Gastroesophageal sphincter (tissue), 4 donors: ENCODE data around the gene ERV3-1. TPM values are rescaled to one million over a fixed set of nuclear protein-coding genes. Genes with fewer than 3 reads are reported as not detected.
"Not testable (repeated sequence)": the region's sequence is repeated elsewhere in the genome, so short reads cannot be mapped to it uniquely, and the experiment has no call there.

ENCODE experiments used
- ATAC-seq: fragments of 150-250 bp; one replicate; pipeline ENCODE4 v1.9.1; 2016; ENCODE audit warnings: mild to moderate bottlenecking, moderate library complexity
- H3K27ac ChIP-seq, 4 donors: fragments of 200-600 bp; sonication (generic) in 3 of 4; 1 replicate in 3 of 4; 2 replicates in 1 of 4; pipeline ENCODE4 v1.5.1; 2016 to 2019
- H3K27me3 ChIP-seq: fragments of 200-600 bp; sonication (generic); one replicate; pipeline ENCODE4 v1.5.1; 2019
- H3K36me3 ChIP-seq, 2 donors: fragments of 200-600 bp; sonication (generic); one replicate each; pipeline ENCODE4 v1.5.1; 2019; ENCODE audit warnings: control low read depth in 1 of 2
- H3K4me1 ChIP-seq, 3 donors: fragments of 200-600 bp; sonication (generic); 1 replicate in 2 of 3; 2 replicates in 1 of 3; pipeline ENCODE4 v1.5.1; 2016 to 2019; ENCODE audit warnings: control low read depth in 2 of 3
- H3K4me3 ChIP-seq, 2 donors: fragments of 200-600 bp; sonication (generic); one replicate each; pipeline ENCODE4 v1.5.1; 2019; ENCODE audit warnings: mild to moderate bottlenecking in 1 of 2, moderate library complexity in 1 of 2
- H3K9me3 ChIP-seq, 3 donors: fragments of 200-600 bp; sonication (generic); one replicate each; pipeline ENCODE4 v1.5.1; 2017 to 2019; ENCODE audit warnings: control low read depth in 2 of 3
- CTCF ChIP-seq, 4 experiments: fragments of 200-600 bp in 2 of 4; fragments of 450-650 bp in 2 of 4; sonication (generic) in 1 of 4; IDR thresholded peaks; one replicate each; pipeline ENCODE4 v1.5.1; 2017 to 2019; ENCODE audit warnings: antibody characterized with exemption in 4 of 4, mild to moderate bottlenecking in 2 of 4, moderate library complexity in 2 of 4
- EP300 ChIP-seq: sonication (generic); formaldehyde crosslinking; IDR thresholded peaks from one replicate; pipeline ENCODE4 v1.6.1; 2017; ENCODE audit warnings: antibody characterized with exemption, mild to moderate bottlenecking
- POLR2A ChIP-seq, 2 donors: fragments of 450-650 bp; IDR thresholded peaks; one replicate each; pipeline ENCODE4 v1.6.1; 2017; ENCODE audit warnings: antibody characterized with exemption in 2 of 2, mild to moderate bottlenecking in 2 of 2, moderate library complexity in 1 of 2
- POLR2AphosphoS5 ChIP-seq: sonication (generic); formaldehyde crosslinking; IDR thresholded peaks from one replicate; pipeline ENCODE4 v1.6.1; 2017; ENCODE audit warnings: antibody characterized with exemption
- WGBS, 2 donors: methylation state at CpG; one replicate each; pipeline ENCODE4 v1.1.5; 2018; ENCODE audit warnings: low coverage in 1 of 2; 5-methylcytosine and 5-hydroxymethylcytosine counted together
- small RNA-seq, 4 donors: library from RNA; depleted of rRNA; stranded (forward); fragments of <200 nt; gene quantifications; one replicate each; pipeline ENCODE3, GENCODE V24; 2016
- total RNA-seq, 4 donors: library from RNA; depleted of rRNA; stranded (reverse); fragments of >200 nt; gene quantifications; one replicate each; pipeline ENCODE4 v1.1.0, GENCODE V29; 2016

ERV3-1 gene
- total RNA-seq, 4 donors from 2014 or later = 5.6 to 17.7 (median 9.4) TPM

GRCh38 chr7:64946772-64947171, 59.7 kb downstream of the ERV3-1 start:
- ATAC-seq = peak; percentile 25
- Histone ChIP-seq H3K36me3 (no peaks in the 10 kb centered on the region), H3K27ac (no peak overlapping the region), H3K4me1 (peaks cover 5 to 13% (median 7%) of the 10 kb centered on the region in 3 donors), H3K9me3 (no peaks in the 10 kb centered on the region), H3K27me3 (peaks cover 51% of the 10 kb centered on the region), H3K4me3 (peak overlapping the region in 1 of 2 donors; percentile 50)
- 58% methylated on average over 2 of the region's 5 CpGs; no CpG with 5 or more reads in 1 of the 2 donors for WGBS, 2 donors
- peak in 1 of 4 experiments; percentile 17 for TF ChIP-seq CTCF (IDR thresholded peaks at IDR 0.05)
- TF ChIP-seq EP300 = no peak
- no peak for TF ChIP-seq POLR2A (IDR thresholded peaks at IDR 0.05)

- Histone ChIP-seq H3K9me3 (no peaks in the 10 kb centered on the region), H3K27ac (no peak overlapping the region), H3K27me3 (peaks cover 51% of the 10 kb centered on the region), H3K4me3 (no peak overlapping the region), H3K36me3 (no peaks in the 10 kb centered on the region), H3K4me1 (peaks cover 5 to 13% (median 7%) of the 10 kb centered on the region in 3 donors)
- no peak for ATAC-seq
- 43% methylated on average over 2 of the region's 2 CpGs; no CpG with 5 or more reads in 1 of the 2 donors for WGBS, 2 donors
- TF ChIP-seq POLR2AphosphoS5 (no peak), CTCF (IDR thresholded peaks at IDR 0.05) (no peak), POLR2A (IDR thresholded peaks at IDR 0.05) (no peak), EP300 (no peak)
These were observed 60.8 kb downstream of the ERV3-1 start for GRCh38 chr7:64945503-64946175.

GRCh38 chr7:64944667-64945502, 61.6 kb downstream of the ERV3-1 start:
- Histone ChIP-seq H3K27me3 (peaks cover 51% of the 10 kb centered on the region), H3K4me1 (peaks cover 5 to 13% (median 7%) of the 10 kb centered on the region in 3 donors)
- H3K4me3 ChIP-seq, H3K9me3 ChIP-seq, H3K36me3 ChIP-seq, H3K27ac ChIP-seq, ATAC-seq: not testable (repeated sequence)
- 74 to 89% methylated on average over 3 of the region's 5 CpGs for WGBS, 2 donors

Small RNAs within 50 kb of the gene (small RNA-seq; reads per million reads assigned to genes)
- gene RNU6-1229P = 0 reads per million in 4 donors

Other genes with a start within 250 kb of the ERV3-1 start
- gene ZNF138, start 212.3 kb downstream of the ERV3-1 start, total RNA-seq = 10 to 100 TPM in 1 of 4 donors, 1 to 10 TPM in 3; 3.3 to 16.2 (median 6.7) TPM
- 1 to 10 TPM; 3.0 to 7.8 (median 4.1) TPM for gene ZNF273, start 103.4 kb downstream of the ERV3-1 start, total RNA-seq
- 1 to 10 TPM; 1.9 to 8.4 (median 4.4) TPM for gene ZNF117, start 15.7 kb downstream of the ERV3-1 start, total RNA-seq